CD4-positive, alpha-beta T cell treated with Interleukin-2 at 100 ng/mL for 4 hours (primary cell): ENCODE results near the gene GCHFR.

Source experiments
- DNase-seq: peaks from one replicate; pipeline ENCODE4 v3.0.0-alpha.2; 2020; ENCODE audit warnings: low spot score

Gene GCHFR

GRCh38 chr15:40808861-40809450 is 45.1 kb downstream of the GCHFR start:
- DNase-seq: no peak

DNA sequence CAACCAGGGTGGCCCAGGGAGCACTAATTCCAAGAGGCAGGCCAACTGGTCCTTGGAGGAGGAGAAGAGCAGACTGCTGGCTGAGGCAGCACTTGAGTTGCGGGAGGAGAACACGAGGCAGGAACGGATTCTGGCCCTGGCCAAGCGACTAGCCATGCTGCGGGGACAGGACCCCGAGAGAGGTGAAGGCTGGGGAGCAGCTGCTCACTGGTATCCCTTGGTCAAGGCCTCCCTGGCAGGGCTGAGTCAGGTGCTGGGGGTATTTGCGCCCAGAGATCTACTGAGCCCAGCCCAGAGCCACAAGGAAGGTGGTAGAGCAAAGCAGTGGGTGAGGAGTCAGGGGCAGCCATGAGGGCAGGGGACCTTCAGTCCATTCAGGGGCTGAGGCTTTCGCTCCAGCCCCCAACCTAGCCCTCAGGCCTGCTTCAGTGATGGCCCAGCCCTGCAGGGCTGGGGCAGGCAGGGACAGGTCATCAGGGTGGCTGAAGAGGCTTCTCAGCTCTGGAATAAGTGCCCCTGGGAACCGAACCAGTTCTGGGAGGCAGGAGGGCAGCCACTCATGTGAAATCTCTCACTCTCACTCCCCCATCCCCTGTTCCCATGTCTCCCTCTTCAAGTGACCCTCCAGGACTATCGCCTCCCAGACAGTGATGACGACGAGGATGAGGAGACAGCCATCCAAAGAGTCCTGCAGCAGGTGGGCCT is 49.0 kb downstream of the GCHFR start:
- no peak for DNase-seq

GRCh38 chr15:40815042-40815698 is 51.3 kb downstream of the GCHFR start:
- DNase-seq: no peak
